GM18909 (cell line): ENCODE results near the gene HOXA6.

Source experiments
- ATAC-seq: cut with Tn5 transposase; IDR thresholded peaks from one replicate; pipeline ENCODE4 v1.9.1; 2021; ENCODE audit warnings: mild to moderate bottlenecking; ENCODE audit not compliant: unreplicated experiment, poor library complexity

HOXA6 gene

DNA sequence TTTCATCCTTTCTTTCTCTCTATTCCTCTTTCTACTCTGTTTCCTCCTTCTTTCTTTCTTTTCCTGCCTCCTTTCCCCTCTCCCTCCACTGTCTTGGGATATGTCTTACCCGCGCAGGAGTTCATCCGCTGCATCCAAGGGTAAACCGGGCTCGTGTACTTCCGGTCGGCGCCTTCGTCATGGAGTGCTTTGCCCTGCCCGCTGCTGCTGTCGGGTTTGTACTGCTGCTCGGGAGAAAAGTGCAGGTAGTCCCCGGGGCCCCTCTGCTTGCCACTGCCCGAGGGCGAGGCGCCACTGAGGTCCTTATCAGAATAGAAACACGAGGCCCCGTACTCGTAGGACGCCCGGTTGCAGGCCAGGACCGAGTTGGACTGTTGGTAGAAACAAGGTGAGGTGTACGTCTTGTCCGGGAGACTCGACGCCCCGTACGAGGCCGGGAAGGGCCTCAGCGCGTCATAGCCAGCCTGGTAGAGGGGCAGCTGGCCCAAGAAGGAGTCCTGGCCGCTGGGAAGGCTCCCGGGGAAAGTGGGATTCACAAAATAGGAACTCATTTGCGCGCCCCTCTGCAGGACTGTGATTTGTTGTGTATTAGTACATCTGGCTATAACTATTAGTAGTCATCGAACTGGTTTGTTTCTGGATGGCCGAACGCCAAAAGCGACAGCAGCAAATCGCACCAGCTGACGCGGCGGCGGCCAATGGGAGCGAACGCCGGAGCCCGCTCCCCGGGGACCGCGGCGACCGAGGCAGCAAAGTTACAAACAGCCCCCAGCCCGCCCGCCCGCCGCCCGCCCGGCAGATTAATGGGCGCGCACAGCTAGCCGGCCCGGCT, at the start of gene HOXA6:
TSS of gene HOXA6 (minus strand) at position 576 of the 832 bp plus-strand sequence. CDS start at position 551, 25 bp downstream.
- no peak for ATAC-seq

DNA sequence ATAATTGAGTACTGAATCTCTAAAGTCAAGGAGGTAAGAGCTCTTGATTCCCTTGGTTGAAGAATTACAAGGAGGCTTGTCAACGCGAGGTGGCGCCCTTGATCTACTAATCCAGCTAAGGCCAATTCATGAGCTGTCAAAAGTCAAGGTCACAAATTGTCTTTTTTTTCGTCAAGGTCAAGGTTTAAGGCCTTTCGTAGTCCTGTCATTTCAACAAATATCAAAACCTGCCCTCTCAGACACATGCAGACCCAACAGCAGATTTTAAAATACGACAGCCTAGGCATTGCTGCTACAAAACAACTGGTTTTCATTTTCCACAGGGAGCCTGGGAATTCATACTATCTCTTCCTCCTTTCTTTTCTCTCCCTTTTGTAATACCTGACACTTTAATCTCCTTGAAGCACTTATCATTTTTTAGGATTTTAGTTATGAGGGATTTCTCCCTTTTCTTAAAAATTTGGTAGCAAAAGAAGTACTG, 48.8 kb upstream of the HOXA6 start:
- no peak for ATAC-seq

DNA sequence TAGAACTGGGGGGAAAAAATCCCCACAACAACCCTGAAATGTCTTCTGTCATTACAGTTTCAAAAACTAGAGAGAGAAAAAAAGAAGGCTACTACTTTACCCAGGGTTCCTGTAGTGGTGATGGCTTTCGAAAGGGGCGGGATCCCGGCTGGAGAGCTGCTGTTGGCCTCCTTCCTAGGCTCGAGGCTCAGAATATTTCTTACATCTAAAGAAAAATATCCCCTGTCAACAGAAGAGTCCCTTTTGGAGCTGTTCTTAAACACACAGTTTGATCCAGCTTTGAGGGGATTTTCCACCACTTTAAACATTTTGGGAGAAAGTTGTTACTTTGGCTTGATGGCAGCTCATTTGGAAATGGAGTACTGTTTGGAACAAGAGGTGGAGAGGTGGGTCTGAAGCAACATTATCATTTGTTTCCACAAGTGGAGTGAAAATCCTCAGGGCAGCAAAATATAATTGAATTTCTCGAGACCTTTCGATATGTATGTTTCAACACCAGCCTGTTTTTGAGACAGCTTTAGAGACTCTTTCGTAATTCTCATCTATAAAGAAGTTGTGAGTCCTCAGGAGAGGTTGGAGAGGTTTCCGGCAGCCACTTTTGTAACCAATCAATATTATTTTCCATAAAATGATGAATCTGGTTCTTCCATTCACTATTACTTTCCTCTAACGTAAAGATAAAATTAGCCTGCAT, 47.3 kb upstream of the HOXA6 start:
- ATAC-seq, result no peak

DNA sequence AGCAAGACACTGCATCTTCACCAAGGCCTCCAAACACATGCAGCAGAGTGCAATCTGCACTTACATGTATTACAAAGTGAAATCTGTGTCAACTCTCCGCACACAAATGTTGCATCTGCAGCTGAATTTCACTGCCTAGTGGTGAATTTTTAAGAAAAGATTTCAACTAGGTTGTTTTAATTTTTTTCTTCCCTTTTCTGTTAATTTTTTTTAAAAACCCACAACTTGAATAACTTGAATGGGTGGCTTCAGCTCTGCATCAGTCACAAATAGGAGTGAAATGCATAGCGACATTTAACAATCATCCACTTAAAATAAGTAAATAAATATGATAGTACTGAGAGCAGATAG, 46.4 kb upstream of the HOXA6 start:
- no peak for ATAC-seq

- no peak for ATAC-seq
Measured at GRCh38 chr7:27193335-27194001, 45.9 kb upstream of the HOXA6 start.

- ATAC-seq, result no peak
Measured at GRCh38 chr7:27192546-27193334, 45.2 kb upstream of the HOXA6 start.

- no peak for ATAC-seq
Measured at GRCh38 chr7:27191833-27192545, 44.4 kb upstream of the HOXA6 start.

GRCh38 chr7:27191161-27191731, 43.7 kb upstream of the HOXA6 start:
- no peak for ATAC-seq

- no peak for ATAC-seq
Measured at GRCh38 chr7:27189997-27190748, 42.6 kb upstream of the HOXA6 start.

DNA sequence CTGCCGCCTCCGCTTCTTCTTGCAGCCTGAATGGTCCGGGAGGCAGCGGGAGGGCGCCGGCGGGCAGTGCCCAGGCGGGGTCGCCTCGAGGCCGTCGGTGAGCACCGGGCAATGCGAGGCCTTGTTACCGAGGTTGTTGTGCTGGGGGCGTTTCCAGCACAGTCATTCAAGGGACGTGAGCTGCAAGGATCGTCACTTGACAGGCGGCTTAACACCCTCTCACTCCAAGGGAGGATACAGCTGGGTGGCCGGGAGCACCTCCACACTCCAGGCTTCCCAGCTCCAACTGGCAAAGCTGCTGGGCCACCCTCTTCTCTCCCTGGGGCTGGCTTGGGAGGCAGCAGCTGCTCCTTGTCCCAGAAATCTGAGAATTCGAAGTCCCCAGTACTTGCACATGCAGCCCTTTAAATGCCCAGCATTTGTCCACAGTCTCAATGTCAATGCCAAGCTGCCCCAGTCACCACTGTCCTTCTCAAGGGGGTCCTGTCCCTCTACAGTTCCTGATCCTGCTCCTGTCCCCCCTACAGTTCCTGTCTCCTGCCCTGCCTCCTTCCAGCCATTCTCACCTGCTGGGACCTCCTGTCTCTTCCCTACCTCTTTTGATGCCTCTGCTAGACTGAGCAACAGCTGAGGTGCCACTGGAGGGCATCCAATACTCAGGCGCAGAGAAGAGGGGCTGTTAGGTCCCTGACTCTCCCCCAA, 41.9 kb upstream of the HOXA6 start:
- ATAC-seq, result no peak

DNA sequence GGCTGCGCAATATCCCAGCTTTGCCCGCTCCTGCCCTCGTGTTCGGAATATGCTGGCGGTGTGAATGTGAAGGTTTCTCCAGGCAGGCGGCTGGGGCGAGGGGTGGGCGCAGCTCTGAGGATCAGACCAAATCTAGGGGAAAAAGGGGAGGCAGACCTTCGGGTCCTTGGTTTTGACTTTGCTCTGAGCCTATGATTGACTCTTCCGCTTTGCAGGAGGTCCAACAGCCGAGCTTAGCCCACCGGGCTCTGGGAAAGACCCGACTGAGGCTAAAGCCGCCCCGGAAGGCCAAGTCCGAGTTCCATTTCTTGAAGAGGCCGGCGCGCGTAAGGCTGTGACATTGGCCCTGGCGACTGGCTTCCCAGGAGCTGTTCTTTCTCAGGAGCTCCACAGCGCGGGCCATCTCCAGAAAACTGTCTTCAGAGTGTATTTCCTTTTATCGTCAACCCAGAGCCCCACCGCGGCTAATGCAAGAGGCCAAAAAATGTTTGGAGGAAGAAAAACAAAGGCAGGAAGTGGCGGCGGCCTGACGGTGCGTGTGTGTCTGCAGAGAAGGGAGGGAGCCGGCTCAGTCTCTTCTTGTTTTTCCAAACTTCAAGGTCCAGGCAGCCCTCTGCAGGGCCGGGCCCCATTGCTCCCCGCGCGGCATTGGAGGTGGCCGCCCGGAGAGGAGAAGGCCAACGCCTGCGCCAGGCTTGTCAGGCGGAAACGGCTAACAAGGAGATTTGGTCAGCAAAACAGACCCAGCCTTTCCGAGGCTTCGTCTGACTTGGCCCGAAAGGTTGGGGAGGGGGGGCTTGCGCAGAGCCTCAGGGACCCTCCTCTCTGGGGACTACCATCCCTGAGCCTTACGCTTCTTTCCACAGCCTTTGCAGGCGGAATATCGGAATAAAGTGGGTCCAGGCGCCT, 41.1 kb upstream of the HOXA6 start:
- no peak for ATAC-seq

DNA sequence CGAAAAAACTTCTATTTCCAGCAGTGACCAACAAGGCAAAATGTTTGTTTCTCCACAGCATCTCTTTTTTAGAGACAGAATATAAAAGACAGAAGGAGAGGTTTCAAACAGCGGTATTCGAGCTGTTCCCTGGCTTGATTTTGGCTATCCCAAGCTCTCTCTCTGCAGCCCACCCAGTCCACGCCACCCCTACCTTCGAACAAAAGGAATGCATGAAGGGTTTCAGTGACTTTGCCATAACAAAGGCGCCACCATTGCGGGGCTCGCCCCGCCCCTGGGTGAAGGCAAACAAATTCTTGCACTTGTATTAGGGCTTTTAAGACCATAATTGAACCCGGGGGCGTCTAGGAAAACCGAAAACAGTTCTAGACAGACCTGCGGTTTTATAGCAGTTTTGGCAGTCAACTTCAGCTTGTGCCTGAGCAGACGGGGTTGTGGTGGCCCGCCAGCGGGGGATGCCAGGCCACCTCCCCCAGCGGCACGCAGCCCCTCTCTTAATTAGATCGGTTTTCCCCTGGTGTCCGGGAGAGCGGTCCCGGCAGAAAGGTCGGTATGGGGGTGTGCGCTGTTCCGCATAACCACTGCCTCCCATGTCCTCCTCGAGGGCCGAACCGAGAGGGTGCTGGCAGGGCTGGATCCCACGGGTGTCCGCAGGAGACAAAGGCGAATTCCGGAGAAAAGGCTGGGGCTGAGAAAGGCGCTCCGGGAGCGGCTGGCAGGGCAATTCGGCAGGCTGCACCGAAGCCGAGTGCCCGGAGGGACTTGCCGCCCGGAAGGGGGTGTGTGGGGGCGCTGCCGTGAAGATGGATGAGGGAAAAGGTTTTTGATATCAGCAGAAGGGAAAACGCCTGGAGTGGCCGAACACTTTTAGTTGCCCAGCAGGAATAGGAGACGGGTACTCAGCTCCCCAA, 40.2 kb upstream of the HOXA6 start:
- ATAC-seq, result no peak

DNA sequence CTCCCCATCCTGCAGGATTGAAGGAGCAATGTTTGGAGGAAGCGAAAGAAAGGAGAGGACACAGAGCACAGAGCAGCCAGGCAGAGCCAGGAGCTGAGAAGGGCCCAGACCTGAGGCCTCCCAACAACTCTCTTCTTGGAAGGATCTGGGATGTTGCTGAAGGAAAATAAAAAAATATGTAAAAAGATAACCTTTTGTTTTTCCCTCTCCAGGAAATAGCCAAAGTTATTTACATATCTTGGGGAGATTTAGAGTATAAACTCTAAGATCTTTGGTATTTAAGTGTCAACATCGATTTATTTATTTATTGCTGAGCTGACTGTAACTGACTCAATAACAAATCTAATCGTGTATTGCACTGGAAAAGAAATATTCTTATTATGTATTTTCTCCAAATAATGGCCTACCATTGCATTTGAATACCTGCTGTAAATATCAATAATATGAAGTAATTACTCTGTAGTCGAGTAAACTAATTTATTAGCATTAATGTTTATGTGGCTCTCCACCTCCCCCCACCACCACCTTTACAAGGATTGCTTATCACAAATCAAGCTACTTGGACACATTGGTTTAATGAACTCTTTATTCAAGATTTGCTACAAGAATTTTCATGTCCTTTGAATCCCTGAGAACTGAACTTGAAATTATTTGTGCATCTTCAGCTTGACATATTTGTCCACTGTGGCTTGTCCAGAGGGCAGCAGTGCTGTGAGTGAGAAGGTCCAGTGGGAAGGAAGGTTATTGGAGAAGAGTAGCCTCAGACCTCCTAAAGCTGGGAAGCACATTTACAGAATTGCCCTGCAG, 39.3 kb upstream of the HOXA6 start:
- ATAC-seq, result no peak

DNA sequence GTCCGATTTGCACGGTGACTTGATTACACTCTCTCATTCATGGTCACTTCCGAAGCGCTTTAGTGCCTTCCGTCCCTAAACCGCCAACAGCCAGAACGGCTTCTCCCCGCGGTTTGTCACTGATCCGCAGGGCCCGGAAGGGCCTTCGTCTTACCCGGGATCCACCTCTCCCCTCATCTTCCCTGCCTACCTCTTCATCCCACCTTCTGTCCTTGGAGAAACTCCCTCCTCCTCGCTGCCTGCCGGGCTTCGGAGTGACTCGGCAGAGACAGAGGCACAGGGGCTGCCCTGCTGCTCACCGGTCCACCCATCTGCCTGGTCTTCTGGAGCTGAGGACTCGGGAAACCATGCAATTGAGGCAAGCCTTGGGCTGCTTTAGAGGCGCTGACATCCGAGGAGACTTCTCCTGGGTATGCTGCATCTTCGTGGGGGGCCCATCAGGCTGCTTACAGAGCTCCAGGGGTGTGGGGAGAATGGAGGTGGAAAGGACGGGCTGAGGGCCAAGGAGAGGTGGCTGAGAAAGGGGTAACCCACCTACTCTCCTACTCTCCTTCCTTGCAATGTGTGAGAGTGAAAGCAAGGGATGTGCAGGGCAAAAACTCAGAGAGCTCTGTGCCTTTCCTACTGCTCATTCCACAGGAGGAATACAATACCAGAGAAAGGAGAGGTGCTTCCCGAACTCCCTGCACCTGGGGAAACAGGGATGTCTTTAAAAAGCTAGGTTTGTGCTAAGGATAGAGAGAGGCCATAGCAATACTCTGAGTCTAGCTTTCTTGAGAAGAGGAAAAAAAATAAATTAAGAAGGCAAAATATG, 38.5 kb upstream of the HOXA6 start:
- ATAC-seq, result no peak
